GM12878 (cell line): ENCODE results near the gene LTC4S. TPM values are rescaled to one million over a fixed set of nuclear protein-coding genes. Genes with fewer than 3 reads are reported as not detected.

Source experiments
- ATF7 ChIP-seq: fragments of 450-650 bp; IDR thresholded peaks from 2 replicates; pipeline ENCODE4 v1.6.1; 2016; ENCODE audit warnings: low read depth, mild to moderate bottlenecking
- BCL11A ChIP-seq: IDR thresholded peaks from 2 replicates; pipeline ENCODE4 v1.6.1; 2011; ENCODE audit warnings: low read depth, low read length
- BHLHE40 ChIP-seq, 2 experiments: fragments of 450-650 bp in 1 of 2; IDR thresholded peaks; 2 replicates each; pipeline ENCODE4 v1.6.1; 2011 to 2017; ENCODE audit warnings: low read depth in 2 of 2, borderline replicate concordance in 1 of 2, improper control_type of control experiment in 1 of 2, low read length in 1 of 2, mild to moderate bottlenecking in 1 of 2
- CBFB ChIP-seq: IDR thresholded peaks from 2 replicates; pipeline ENCODE4 v1.6.1; 2016; ENCODE audit warnings: antibody characterized with exemption, low read depth
- CREB1 ChIP-seq: IDR thresholded peaks from 2 replicates; pipeline ENCODE4 v1.6.1; 2012; ENCODE audit warnings: low read depth, mild to moderate bottlenecking, inconsistent platforms
- CTCF ChIP-seq, 3 experiments: IDR thresholded peaks in 2 of 3; conservative IDR thresholded peaks in 1 of 3; 2 replicates each; pipeline ENCODE4 v1.5.1; 2011; ENCODE audit warnings: low read depth in 3 of 3, low read length in 3 of 3, mild to moderate bottlenecking in 3 of 3, control low read depth in 2 of 3, moderate library complexity in 2 of 3, inconsistent platforms in 1 of 3, mixed read lengths in 1 of 3; ENCODE audit not compliant: control insufficient read depth in 2 of 3, insufficient read depth in 1 of 3; ENCODE audit errors: extremely low read depth in 1 of 3
- DPF2 ChIP-seq: fragments of 450-650 bp; IDR thresholded peaks from 2 replicates; pipeline ENCODE4 v1.6.1; 2017; ENCODE audit warnings: mild to moderate bottlenecking
- ETV6 ChIP-seq, 2 experiments: fragments of 450-650 bp in 1 of 2; IDR thresholded peaks in 1 of 2; conservative IDR thresholded peaks in 1 of 2; 2 replicates each; pipeline ENCODE4 v1.6.1; 2014; ENCODE audit warnings: antibody characterized with exemption in 1 of 2, borderline replicate concordance in 1 of 2, low read depth in 1 of 2, mild to moderate bottlenecking in 1 of 2, moderate library complexity in 1 of 2
- KLF5 ChIP-seq: fragments of 450-650 bp; IDR thresholded peaks from 2 replicates; pipeline ENCODE4 v1.6.1; 2014; ENCODE audit warnings: mild to moderate bottlenecking; ENCODE audit not compliant: partially characterized antibody
- MEF2A ChIP-seq: IDR thresholded peaks from 2 replicates; pipeline ENCODE4 v1.6.1; 2011; ENCODE audit warnings: low read depth, mild to moderate bottlenecking, low read length, moderate library complexity; ENCODE audit not compliant: insufficient read depth
- MTA2 ChIP-seq: fragments of 450-650 bp; IDR thresholded peaks from 2 replicates; pipeline ENCODE4 v1.6.1; 2016; ENCODE audit warnings: low read depth, mild to moderate bottlenecking, moderate library complexity
- MXI1 ChIP-seq: fragments of 150-350 bp; IDR thresholded peaks from 2 replicates; pipeline ENCODE4 v1.6.1; 2011; ENCODE audit warnings: low read depth, mild to moderate bottlenecking, inconsistent platforms, low read length, improper control_type of control experiment
- NFIC ChIP-seq: IDR thresholded peaks from 2 replicates; pipeline ENCODE4 v1.6.1; 2012; ENCODE audit warnings: low read depth, mild to moderate bottlenecking, inconsistent platforms, low read length, moderate library complexity
- RAD21 ChIP-seq: IDR thresholded peaks from 2 replicates; pipeline ENCODE4 v1.6.1; 2011; ENCODE audit warnings: mild to moderate bottlenecking, low read depth, low read length, moderate library complexity; ENCODE audit not compliant: insufficient read depth
- SMAD5 ChIP-seq: IDR thresholded peaks from 2 replicates; pipeline ENCODE4 v1.6.1; 2016; ENCODE audit warnings: antibody characterized with exemption, low read depth
- SMC3 ChIP-seq: IDR thresholded peaks from 2 replicates; pipeline ENCODE4 v1.6.1; 2011; ENCODE audit warnings: low read length, improper control_type of control experiment, borderline replicate concordance
- SP1 ChIP-seq: IDR thresholded peaks from one replicate; pipeline ENCODE4 v1.6.1; 2011; ENCODE audit warnings: low read depth, low read length
- SPI1 ChIP-seq: IDR thresholded peaks from 2 replicates; pipeline ENCODE4 v1.6.1; 2011; ENCODE audit warnings: low read depth, mild to moderate bottlenecking, low read length, moderate library complexity, borderline replicate concordance; ENCODE audit not compliant: insufficient read depth
- SREBF1 ChIP-seq: IDR thresholded peaks from 2 replicates; pipeline ENCODE4 v1.6.1; 2012; ENCODE audit warnings: mild to moderate bottlenecking, low read length
- SRF ChIP-seq, 2 experiments: IDR thresholded peaks; 2 replicates each; pipeline ENCODE4 v1.6.1; 2011; ENCODE audit warnings: low read depth in 2 of 2, low read length in 2 of 2, mild to moderate bottlenecking in 1 of 2, moderate library complexity in 1 of 2
- TCF12 ChIP-seq: IDR thresholded peaks from 2 replicates; pipeline ENCODE4 v1.6.1; 2011; ENCODE audit warnings: low read depth, mild to moderate bottlenecking, low read length
- TCF3 ChIP-seq: IDR thresholded peaks from 2 replicates; pipeline ENCODE4 v1.6.1; 2012; ENCODE audit warnings: low read depth, mild to moderate bottlenecking, low read length, borderline replicate concordance; ENCODE audit not compliant: insufficient read depth
- WRNIP1 ChIP-seq: IDR thresholded peaks from 2 replicates; pipeline ENCODE4 v1.6.1; 2011; ENCODE audit warnings: low read depth, low read length, improper control_type of control experiment, borderline replicate concordance
- ZBTB33 ChIP-seq: fragments of 450-650 bp; IDR thresholded peaks from 2 replicates; pipeline ENCODE4 v1.6.1; 2017; ENCODE audit warnings: mild to moderate bottlenecking
- ZNF274 ChIP-seq: IDR thresholded peaks from one replicate; pipeline ENCODE4 v1.8.0; 2011; ENCODE audit not compliant: insufficient read length, insufficient read depth
- polyA plus RNA-seq, 11 experiments: library from polyadenylated mRNA; depleted of rRNA in 4 of 11; unstranded in 6 of 11; stranded (reverse) in 5 of 11; fragments of >200 nt; fragmentation: Nextera tagmentation in 4 of 11; fragmentation: Illumina TruSeq in 1 of 11; extraction: Ambion mirVana in 4 of 11; extraction: Trizol in 1 of 11; gene quantifications; 1 replicate in 1 of 11; 2 replicates in 10 of 11; pipeline versions ENCODE4 v1.2.1 to v1.2.3, GENCODE V29; 2011 to 2016; ENCODE audit warnings: inconsistent platforms in 2 of 11, missing spikeins in 2 of 11, low read depth in 1 of 11
- total RNA-seq, 4 experiments: library from RNA; depleted of rRNA in 3 of 4; stranded (reverse); fragments of >200 nt in 3 of 4; fragmentation: Illumina TruSeq in 1 of 4; extraction: Trizol in 1 of 4; gene quantifications; 2 replicates each; pipeline versions ENCODE4 v1.2.1 to v1.2.3, GENCODE V29; 2013 to 2021
- TF ChIP-seq, protein P1 (sequence below): fragments of 450-650 bp; IDR thresholded peaks from 2 replicates; pipeline ENCODE4 v1.6.1; 2016; ENCODE audit warnings: mild to moderate bottlenecking

Gene LTC4S
- total and polyA plus RNA-seq, 10 of the 15 experiments (the other 5 are each of a cell fraction or from before 2014, with no cell fraction given), result 0.78 to 3.6 (median 1.8) TPM; not detected in 5

DNA sequence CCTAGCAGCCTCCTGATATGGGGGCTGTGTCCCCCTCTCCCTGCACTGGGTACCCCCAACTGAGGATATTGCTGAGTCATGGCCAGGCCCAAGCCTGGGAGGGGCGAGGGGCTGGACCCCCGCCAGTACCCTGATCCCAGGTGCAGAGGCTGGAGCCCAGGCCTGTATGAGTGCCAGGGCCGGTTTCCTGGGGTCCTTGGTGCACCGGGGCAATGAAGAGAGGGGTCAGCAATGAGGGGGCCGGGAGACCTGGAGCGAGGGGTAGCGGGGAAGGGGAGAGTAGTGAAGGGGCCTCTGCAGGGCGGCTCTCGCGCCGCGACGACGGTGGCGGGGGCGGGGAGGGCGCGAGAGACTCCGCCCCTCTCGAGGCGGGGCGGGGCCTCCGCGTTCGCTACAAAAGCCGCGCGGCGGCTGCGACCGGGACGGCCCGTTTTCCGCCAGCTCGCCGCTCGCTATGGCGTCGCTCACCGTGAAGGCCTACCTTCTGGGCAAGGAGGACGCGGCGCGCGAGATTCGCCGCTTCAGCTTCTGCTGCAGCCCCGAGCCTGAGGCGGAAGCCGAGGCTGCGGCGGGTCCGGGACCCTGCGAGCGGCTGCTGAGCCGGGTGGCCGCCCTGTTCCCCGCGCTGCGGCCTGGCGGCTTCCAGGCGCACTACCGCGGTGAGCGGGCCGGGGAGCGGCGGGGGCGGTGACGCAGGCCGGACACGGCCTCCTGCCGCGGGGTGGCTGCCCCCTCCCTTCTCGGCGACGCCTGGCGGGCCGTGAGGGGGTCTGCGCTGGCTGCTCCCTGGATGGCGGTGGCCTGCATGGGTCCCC is 26.9 kb downstream of the LTC4S start, which contains the start of gene SQSTM1 (continued):
- TF ChIP-seq TCF3 (peak; percentile 91; the same call in 1 of the 2 replicates), SP1 (peak; percentile 70), ATF7 (no peak), DPF2 (peak; percentile 86), MEF2A (no peak), CBFB (peak; percentile 89), MXI1 (peak; percentile 61; the same call in 1 of the 2 replicates), KLF5 (peak; percentile 20), SMAD5 (peak; percentile 90; the same call in 1 of the 2 replicates), SMC3 (peak; percentile 5; the same call in 1 of the 2 replicates), CREB1 (peak; percentile 70), CTCF (IDR thresholded peaks at IDR 0.05 in 2 of 3, conservative IDR thresholded peaks at IDR 0.05 in 1 of 3; ENCODE audit: control insufficient read depth in 2 of 3, extremely low read depth in 1 of 3, insufficient read depth in 1 of 3, low read depth in 3 of 3, low read length in 3 of 3) (no peak), WRNIP1 (no peak), ZBTB33 (no peak), SREBF1 (0 out of 2 replicates have a peak, but pooled peaks have one; percentile 8), SRF (IDR thresholded peaks at IDR 0.05; ENCODE audit: low read depth in 2 of 2, low read length in 2 of 2) (0 out of 4 replicates have a peak, but pooled peaks of 1 of the 2 experiments have one; percentile 9), NFIC (no peak), BHLHE40 (IDR thresholded peaks at IDR 0.05; ENCODE audit: borderline replicate concordance in 1 of 2, low read depth in 2 of 2, low read length in 1 of 2) (peak in 1 of 2 experiments; percentile 64; a peak in 2 of 4 replicates), ZNF274 (no peak), BCL11A (no peak), MTA2 (peak; percentile 22; the same call in 1 of the 2 replicates), RAD21 (no peak), ETV6 (conservative IDR thresholded peaks at IDR 0.05 in 1 of 2, IDR thresholded peaks at IDR 0.05 in 1 of 2; ENCODE audit: borderline replicate concordance in 1 of 2, low read depth in 1 of 2) (no peak), SPI1 (no peak), TCF12 (peak; percentile 62; the same call in 1 of the 2 replicates)
- TF ChIP-seq, protein P1, sequence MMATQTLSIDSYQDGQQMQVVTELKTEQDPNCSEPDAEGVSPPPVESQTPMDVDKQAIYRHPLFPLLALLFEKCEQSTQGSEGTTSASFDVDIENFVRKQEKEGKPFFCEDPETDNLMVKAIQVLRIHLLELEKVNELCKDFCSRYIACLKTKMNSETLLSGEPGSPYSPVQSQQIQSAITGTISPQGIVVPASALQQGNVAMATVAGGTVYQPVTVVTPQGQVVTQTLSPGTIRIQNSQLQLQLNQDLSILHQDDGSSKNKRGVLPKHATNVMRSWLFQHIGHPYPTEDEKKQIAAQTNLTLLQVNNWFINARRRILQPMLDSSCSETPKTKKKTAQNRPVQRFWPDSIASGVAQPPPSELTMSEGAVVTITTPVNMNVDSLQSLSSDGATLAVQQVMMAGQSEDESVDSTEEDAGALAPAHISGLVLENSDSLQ, result no peak
